ACC112 (cell line): Measurements from ENCODE around the gene PLPP3.

ENCODE experiments used
- H2AFZ ChIP-seq: fragments of 200-600 bp; sonication (generic); one replicate; pipeline ENCODE4 v1.6.0; 2017; ENCODE audit warnings: antibody characterized with exemption, low read length; ENCODE audit not compliant: unreplicated experiment
- H3K27ac ChIP-seq: fragments of 200-600 bp; sonication (generic); 2 replicates; pipeline ENCODE4 v1.5.1; 2014; ENCODE audit warnings: low read depth, mild to moderate bottlenecking, antibody characterized with exemption, low read length, moderate library complexity
- H3K27me3 ChIP-seq: fragments of 200-600 bp; sonication (generic); 2 replicates; pipeline ENCODE4 v1.6.1; 2014; ENCODE audit warnings: mild to moderate bottlenecking, antibody characterized with exemption, low read length, moderate library complexity, mixed read lengths; ENCODE audit not compliant: insufficient read depth
- H3K36me3 ChIP-seq: fragments of 200-600 bp; sonication (generic); 2 replicates; pipeline ENCODE4 v1.6.1; 2016; ENCODE audit warnings: mild to moderate bottlenecking, antibody characterized with exemption, low read length, moderate library complexity, mixed read lengths; ENCODE audit not compliant: insufficient read depth
- H3K4me1 ChIP-seq: fragments of 200-600 bp; sonication (generic); one replicate; pipeline ENCODE4 v1.6.1; 2016; ENCODE audit warnings: low read length, mixed read lengths; ENCODE audit not compliant: insufficient read depth, unreplicated experiment, control insufficient read depth
- H3K4me3 ChIP-seq: fragments of 200-600 bp; sonication (generic); 2 replicates; pipeline ENCODE4 v1.5.1; 2014; ENCODE audit warnings: mild to moderate bottlenecking, low read depth, low read length
- H3K79me2 ChIP-seq: fragments of 200-600 bp; sonication (generic); one replicate; pipeline ENCODE4 v1.6.0; 2016; ENCODE audit warnings: low read length; ENCODE audit not compliant: control insufficient read depth, unreplicated experiment, insufficient read depth

The PLPP3 gene

DNA sequence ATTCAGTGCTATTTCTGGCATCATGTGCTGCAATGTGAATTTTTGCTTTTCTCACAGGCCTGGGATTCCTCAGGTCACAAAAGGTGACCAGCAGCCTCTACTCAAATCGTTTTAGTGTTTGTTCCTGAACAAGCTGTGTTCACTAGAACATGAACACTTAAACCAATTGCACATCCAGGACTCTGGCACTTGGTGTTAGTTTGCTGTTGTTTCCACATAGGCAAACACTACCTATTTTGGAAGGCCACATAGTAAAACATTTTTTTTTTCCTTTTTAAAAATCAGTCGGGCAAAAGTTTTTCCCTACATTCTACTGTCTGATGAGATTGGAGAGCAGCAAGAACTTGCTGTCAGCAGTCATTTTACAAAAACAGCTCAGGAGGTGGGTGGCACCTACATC lies 83.2 kb downstream of the PLPP3 start:
- Histone ChIP-seq H3K4me1 (peaks cover 12% of the 10 kb centered on the region), H3K79me2 (peaks cover 4% of the 10 kb centered on the region), H3K4me3 (no peak overlapping the region), H3K27ac (no peak overlapping the region), H3K36me3 (peaks cover 53% of the 10 kb centered on the region), H3K27me3 (no peaks in the 10 kb centered on the region), H2AFZ (no peak overlapping the region)

- H3K36me3 ChIP-seq: peaks cover 53% of the 10 kb centered on the region
- no peaks in the 10 kb centered on the region for H3K27me3 ChIP-seq
- H3K4me3 ChIP-seq: no peak overlapping the region
- peaks cover 19% of the 10 kb centered on the region for H3K4me1 ChIP-seq
- H2AFZ ChIP-seq: no peak overlapping the region
- H3K27ac ChIP-seq: no peak overlapping the region
- H3K79me2 ChIP-seq: peaks cover 4% of the 10 kb centered on the region
These were observed 83.8 kb downstream of the PLPP3 start for GRCh38 chr1:56495538-56495937.

DNA sequence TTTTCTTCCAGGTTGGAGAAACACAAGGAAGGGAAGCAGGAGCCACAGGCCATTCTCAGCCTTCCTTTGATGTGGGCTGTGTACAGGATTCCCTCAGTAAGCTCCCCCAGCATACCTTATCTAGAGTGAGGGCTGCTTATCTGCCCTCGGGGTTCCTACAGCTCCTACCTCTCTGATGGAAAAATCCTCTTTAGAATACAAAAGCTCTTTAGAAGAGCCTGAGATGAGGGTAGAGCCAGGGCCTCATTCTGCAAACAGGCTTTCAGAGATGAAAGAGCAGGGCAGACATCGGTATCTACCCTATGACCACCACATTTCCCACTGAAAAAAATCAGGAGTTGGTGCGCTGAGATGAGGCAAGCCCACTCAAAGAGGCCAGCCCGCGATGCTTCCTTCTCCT lies 85.1 kb downstream of the PLPP3 start:
- Histone ChIP-seq H3K27me3 (no peaks in the 10 kb centered on the region), H2AFZ (no peak overlapping the region), H3K36me3 (peaks cover 41% of the 10 kb centered on the region), H3K79me2 (no peaks in the 10 kb centered on the region), H3K27ac (no peak overlapping the region), H3K4me3 (no peak overlapping the region), H3K4me1 (peaks cover 22% of the 10 kb centered on the region)

DNA sequence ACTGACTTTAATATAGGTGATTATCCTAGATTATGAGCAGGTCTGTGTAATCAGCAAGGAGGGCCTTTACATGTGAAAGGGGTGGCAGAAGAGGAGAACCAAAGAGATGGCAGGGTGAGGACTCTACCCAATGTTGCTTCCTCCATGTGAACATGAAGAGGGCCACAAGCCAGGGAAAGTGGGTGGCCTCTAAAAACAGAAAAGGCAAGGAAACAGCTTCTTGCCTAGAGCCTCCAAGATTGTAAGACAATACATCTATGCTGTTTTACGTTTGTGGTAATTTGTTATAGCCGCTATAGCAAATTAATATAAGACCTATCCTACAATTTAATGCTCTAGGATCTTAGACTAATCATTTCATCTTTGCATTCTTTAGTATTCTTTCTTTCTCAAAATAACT lies 85.5 kb downstream of the PLPP3 start:
- H3K4me1 ChIP-seq: peaks cover 22% of the 10 kb centered on the region
- H3K79me2 ChIP-seq: no peaks in the 10 kb centered on the region
- no peaks in the 10 kb centered on the region for H3K27me3 ChIP-seq
- no peak overlapping the region for H2AFZ ChIP-seq
- H3K4me3 ChIP-seq: no peak overlapping the region
- peaks cover 38% of the 10 kb centered on the region for H3K36me3 ChIP-seq
- no peak overlapping the region for H3K27ac ChIP-seq

DNA sequence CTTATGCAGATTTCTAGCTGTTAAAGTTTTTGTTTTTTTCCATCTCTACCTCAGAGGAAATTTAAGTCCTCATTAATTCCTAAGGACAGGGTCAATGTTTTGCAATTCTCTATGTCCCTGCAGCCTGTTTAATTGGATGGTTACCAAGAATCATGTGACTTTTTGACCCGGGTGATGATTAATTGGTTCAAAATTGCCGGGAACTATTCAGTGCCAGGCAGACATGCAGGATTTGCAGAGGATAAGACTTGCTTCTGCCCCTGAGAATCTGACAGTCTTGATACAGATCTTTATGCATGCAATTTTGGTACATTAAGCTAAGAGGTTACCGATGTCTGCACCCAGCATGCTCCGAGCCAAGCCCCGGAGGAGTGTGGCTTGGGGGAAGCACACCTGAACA lies 87.9 kb downstream of the PLPP3 start:
- Histone ChIP-seq H3K27ac (peak overlapping the region; percentile 48), H3K79me2 (no peaks in the 10 kb centered on the region), H3K27me3 (no peaks in the 10 kb centered on the region)

DNA sequence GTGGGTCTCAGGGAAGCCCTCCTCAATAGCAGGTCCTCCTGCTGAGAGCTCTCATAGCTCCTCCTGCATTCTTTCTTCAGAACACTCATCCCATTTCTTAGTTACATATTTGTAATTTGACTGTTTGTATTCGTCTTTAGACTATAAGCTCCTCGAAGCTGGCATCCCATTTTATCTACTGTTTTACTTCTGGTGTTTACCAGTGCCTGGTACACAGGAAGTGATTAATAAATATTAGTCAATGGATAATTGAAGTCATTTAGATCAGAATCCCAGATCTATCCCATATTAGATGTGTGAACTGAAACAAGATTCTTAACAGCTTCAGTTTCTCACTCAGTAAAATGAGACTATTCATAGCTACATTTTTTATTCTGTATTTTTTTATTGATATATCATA lies 88.7 kb downstream of the PLPP3 start:
- H3K27ac ChIP-seq: peak overlapping the region; percentile 48
- no peak overlapping the region for H3K4me3 ChIP-seq
- H3K4me1 ChIP-seq: peaks cover 22% of the 10 kb centered on the region

More for the DNA sequence above, 87.9 kb downstream of the PLPP3 start:
- Histone ChIP-seq H3K36me3 (peaks cover 25% of the 10 kb centered on the region), H3K4me3 (no peak overlapping the region), H2AFZ (no peak overlapping the region), H3K4me1 (peaks cover 22% of the 10 kb centered on the region)

DNA sequence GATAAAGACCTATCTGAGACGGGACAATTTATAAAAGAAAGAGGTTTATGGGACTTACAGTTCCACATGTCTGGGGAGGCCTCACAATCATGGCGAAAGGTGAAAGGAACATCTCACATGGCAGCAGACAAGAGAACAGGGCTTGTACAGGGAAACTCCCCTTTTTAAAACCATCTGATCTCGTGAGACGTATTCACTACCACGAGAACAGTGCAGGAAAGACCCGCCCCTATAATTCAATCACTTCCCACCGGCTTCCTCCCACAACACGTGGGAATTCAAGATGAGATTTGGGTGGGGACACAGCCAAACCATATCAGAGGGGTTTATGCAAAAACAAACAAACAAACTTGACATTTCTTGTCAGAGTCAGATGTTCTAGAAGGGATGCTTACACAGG lies 89.7 kb downstream of the PLPP3 start:
- no peaks in the 10 kb centered on the region for H3K27me3 ChIP-seq
- peaks cover 9% of the 10 kb centered on the region for H3K36me3 ChIP-seq
- H3K27ac ChIP-seq: no peak overlapping the region
- no peak overlapping the region for H3K4me3 ChIP-seq
- peaks cover 22% of the 10 kb centered on the region for H3K4me1 ChIP-seq
- no peaks in the 10 kb centered on the region for H3K79me2 ChIP-seq
- no peak overlapping the region for H2AFZ ChIP-seq

More for the DNA sequence above, 88.7 kb downstream of the PLPP3 start:
- no peak overlapping the region for H2AFZ ChIP-seq
- H3K79me2 ChIP-seq: no peaks in the 10 kb centered on the region
- peaks cover 16% of the 10 kb centered on the region for H3K36me3 ChIP-seq
- H3K27me3 ChIP-seq: no peaks in the 10 kb centered on the region

DNA sequence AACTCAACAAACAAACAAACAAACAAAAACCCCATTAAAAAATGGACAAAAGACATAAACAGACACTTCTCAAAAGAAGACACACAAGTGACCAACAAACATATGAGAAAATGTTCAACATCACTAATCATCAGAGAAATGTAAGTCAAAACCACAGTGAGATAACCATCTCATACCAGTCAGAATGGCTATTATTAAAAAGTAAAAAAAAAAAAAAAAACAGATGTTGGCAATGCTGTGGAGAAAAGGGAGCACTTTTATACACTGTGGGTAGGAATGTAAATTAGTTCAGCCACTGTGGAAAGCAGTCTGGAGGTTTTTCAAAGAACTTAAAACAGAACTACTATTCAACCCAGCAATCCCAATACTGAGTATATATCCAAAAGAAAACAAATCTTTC lies 94.7 kb downstream of the PLPP3 start:
- no peaks in the 10 kb centered on the region for H3K4me1 ChIP-seq
- H3K36me3 ChIP-seq: no peaks in the 10 kb centered on the region
- no peaks in the 10 kb centered on the region for H3K79me2 ChIP-seq

GRCh38 chr1:56483104-56483503 lies 96.3 kb downstream of the PLPP3 start:
- H3K4me1 ChIP-seq: no peaks in the 10 kb centered on the region
- no peaks in the 10 kb centered on the region for H3K36me3 ChIP-seq
- H2AFZ ChIP-seq: no peak overlapping the region
- no peaks in the 10 kb centered on the region for H3K79me2 ChIP-seq
- no peaks in the 10 kb centered on the region for H3K27me3 ChIP-seq
- H3K4me3 ChIP-seq: no peak overlapping the region
- no peak overlapping the region for H3K27ac ChIP-seq

More for the DNA sequence above, 94.7 kb downstream of the PLPP3 start:
- no peak overlapping the region for H2AFZ ChIP-seq
- no peaks in the 10 kb centered on the region for H3K27me3 ChIP-seq
- no peak overlapping the region for H3K4me3 ChIP-seq
- H3K27ac ChIP-seq: no peak overlapping the region

DNA sequence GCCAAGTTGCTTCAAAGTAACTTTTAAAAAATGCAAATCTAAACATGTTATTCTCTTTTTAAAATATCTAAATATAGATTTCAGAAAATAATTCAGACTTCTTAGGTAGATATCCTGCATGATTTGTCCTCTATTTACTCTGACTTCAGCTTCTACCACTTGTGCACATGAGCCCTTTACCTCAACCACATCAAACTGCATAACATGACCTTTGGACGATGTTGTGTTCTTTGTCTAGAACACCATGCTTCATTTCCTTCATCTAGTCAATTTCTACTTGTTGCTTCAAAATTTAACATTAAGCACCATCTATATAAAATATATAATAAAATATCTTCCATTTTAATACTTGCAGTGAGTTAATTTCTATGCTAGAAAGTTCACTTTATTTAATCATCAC lies 96.9 kb downstream of the PLPP3 start:
- Histone ChIP-seq H3K4me1 (no peaks in the 10 kb centered on the region), H3K27ac (no peak overlapping the region), H3K27me3 (no peaks in the 10 kb centered on the region), H2AFZ (no peak overlapping the region), H3K36me3 (no peaks in the 10 kb centered on the region), H3K4me3 (no peak overlapping the region), H3K79me2 (no peaks in the 10 kb centered on the region)

GRCh38 chr1:56481140-56481694 lies 98.1 kb downstream of the PLPP3 start:
- H3K27ac ChIP-seq: no peak overlapping the region
- no peaks in the 10 kb centered on the region for H3K27me3 ChIP-seq
- H3K4me3 ChIP-seq: no peak overlapping the region
- H3K36me3 ChIP-seq: no peaks in the 10 kb centered on the region
- peaks cover 4% of the 10 kb centered on the region for H3K4me1 ChIP-seq
- no peak overlapping the region for H2AFZ ChIP-seq
- no peaks in the 10 kb centered on the region for H3K79me2 ChIP-seq
